ENCODE data around the gene VASH1. TPM values are rescaled to one million over a fixed set of nuclear protein-coding genes. Genes with fewer than 3 reads are reported as not detected.

Gene VASH1
- total and polyA plus RNA-seq, 7 donors: 3.0 to 13.0 (median 3.7) TPM

DNA sequence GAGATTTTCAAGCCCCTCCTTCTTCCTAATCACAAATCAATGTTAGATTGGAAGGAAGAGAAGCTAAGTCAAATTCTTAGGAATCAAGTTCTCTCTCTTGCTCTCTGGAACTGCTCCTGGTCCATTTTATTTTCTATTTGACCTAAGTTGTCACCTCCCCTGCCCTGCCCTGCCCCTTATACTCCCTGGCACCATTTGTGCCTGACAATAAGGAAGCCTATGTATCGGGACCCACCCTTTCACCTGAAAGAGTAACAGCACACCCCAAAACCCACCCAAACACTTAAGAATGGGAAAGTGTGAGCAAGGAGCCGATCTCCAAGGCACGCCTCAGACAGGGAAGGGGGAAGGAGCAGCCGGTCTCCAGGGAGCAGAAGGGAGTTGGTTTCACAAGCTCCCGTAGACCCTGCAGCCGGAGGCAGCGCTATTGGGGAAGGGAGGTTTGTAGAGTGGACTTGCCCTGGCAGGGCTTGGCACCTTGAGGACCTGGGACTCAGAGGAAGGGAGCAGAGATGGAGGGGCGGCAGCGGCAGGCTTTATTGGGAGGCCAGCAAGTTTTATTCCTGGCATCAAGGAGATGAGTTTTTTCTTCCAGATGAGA, 66.5 kb downstream of the VASH1 start:
- WGBS, 2 donors: 25 to 61% methylated on average over 9 of the region's 9 CpGs
- TF ChIP-seq, protein P1, sequence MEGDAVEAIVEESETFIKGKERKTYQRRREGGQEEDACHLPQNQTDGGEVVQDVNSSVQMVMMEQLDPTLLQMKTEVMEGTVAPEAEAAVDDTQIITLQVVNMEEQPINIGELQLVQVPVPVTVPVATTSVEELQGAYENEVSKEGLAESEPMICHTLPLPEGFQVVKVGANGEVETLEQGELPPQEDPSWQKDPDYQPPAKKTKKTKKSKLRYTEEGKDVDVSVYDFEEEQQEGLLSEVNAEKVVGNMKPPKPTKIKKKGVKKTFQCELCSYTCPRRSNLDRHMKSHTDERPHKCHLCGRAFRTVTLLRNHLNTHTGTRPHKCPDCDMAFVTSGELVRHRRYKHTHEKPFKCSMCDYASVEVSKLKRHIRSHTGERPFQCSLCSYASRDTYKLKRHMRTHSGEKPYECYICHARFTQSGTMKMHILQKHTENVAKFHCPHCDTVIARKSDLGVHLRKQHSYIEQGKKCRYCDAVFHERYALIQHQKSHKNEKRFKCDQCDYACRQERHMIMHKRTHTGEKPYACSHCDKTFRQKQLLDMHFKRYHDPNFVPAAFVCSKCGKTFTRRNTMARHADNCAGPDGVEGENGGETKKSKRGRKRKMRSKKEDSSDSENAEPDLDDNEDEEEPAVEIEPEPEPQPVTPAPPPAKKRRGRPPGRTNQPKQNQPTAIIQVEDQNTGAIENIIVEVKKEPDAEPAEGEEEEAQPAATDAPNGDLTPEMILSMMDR (IDR thresholded peaks at IDR 0.05): no peak
- TF ChIP-seq EP300 (IDR thresholded peaks at IDR 0.05) (no peak), POLR2A (IDR thresholded peaks at IDR 0.05) (no peak), POLR2AphosphoS5 (IDR thresholded peaks at IDR 0.05) (no peak)
- H3K4me1 ChIP-seq: peaks cover 0 to 7% (median 0%) of the 10 kb centered on the region in 4 donors
- H3K9me3 ChIP-seq: no peaks in the 10 kb centered on the region
- H3K27me3 ChIP-seq: no peaks in the 10 kb centered on the region
- no peak for DNase-seq
- H3K27ac ChIP-seq: peak overlapping the region; percentile 46 to 56 (median 54)
- H3K4me3 ChIP-seq: peak overlapping the region in 3 of 4 donors; percentile 28 to 35 (median 29)
- no peaks in the 10 kb centered on the region for H3K36me3 ChIP-seq
- intact Hi-C loops (cut with DNase I): no loop called here

DNA sequence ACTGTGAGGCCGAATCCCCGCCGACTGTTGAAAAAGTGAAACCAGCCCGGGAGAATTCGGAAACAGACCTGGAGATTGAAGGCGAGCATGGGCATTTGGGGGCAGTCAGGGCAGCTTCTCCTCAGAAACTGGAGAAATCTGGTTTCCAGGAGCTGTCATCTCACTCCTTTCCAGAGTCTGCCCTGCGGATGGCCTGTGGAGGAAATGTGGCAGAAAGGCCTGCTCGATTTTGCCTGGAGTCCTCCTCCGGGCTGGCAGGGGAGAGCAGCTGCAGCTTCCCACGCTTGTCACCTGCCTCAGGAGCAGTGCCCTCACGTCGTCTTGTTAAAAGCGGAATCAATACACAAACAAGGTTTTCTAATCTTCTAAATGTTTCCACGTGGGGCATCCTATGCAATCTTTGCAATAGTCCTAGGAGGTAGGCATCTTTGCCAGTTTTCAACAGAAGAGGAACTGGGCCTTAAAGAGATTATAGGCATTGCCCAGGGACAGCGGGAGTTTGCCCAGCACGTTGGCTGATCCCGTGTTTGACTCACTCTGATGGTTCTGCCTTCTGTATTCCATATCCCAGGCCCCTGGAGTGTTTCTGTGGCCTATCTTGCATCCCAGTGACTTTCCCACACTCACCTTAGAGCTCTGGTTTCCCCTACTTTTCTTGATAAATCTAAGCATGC, 67.2 kb downstream of the VASH1 start:
- peak overlapping the region in 3 of 4 donors; percentile 28 to 35 (median 29) for H3K4me3 ChIP-seq
- intact Hi-C loops (cut with DNase I): no loop called here
- no peak for TF ChIP-seq POLR2A (IDR thresholded peaks at IDR 0.05)
- TF ChIP-seq POLR2AphosphoS5 (IDR thresholded peaks at IDR 0.05): no peak
- TF ChIP-seq, protein P1 (IDR thresholded peaks at IDR 0.05): no peak
- no peak for TF ChIP-seq EP300 (IDR thresholded peaks at IDR 0.05)
- peak overlapping the region; percentile 46 to 56 (median 54) for H3K27ac ChIP-seq
- DNase-seq: no peak
- no peaks in the 10 kb centered on the region for H3K36me3 ChIP-seq
- H3K27me3 ChIP-seq: no peaks in the 10 kb centered on the region
- peaks cover 0 to 7% (median 0%) of the 10 kb centered on the region in 4 donors for H3K4me1 ChIP-seq
- WGBS, 2 donors: 79 to 80% methylated on average over 17 of the region's 17 CpGs
- no peaks in the 10 kb centered on the region for H3K9me3 ChIP-seq

DNA sequence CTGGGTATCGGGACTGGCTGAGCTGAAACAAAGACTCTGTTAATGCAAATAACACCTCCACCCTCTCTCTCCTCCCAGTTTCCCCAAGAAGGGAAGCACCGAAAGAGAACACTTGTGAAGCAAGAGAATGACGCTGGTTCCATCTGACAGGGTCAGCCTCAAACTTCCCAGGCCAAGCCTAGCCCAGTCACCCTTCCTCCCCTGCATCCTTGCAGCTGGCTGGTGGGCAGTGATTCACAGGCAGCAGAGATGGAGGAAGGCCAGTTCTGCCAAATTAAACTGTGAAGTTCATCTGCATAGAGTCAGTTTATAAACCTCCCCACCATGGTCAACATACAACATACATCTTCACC, 67.7 kb downstream of the VASH1 start:
- intact Hi-C loops (cut with DNase I): no loop called here
- no peak for DNase-seq
- H3K9me3 ChIP-seq: no peaks in the 10 kb centered on the region
- no peak overlapping the region for H3K4me3 ChIP-seq
- TF ChIP-seq POLR2AphosphoS5 (IDR thresholded peaks at IDR 0.05): no peak
- H3K27me3 ChIP-seq: no peaks in the 10 kb centered on the region
- H3K4me1 ChIP-seq: peaks cover 0 to 7% (median 0%) of the 10 kb centered on the region in 4 donors
- WGBS, 2 donors: 71 to 82% methylated on average over 3 of the region's 3 CpGs
- no peaks in the 10 kb centered on the region for H3K36me3 ChIP-seq
- peak overlapping the region in 3 of 4 donors; percentile 32 to 56 (median 46) for H3K27ac ChIP-seq

DNA sequence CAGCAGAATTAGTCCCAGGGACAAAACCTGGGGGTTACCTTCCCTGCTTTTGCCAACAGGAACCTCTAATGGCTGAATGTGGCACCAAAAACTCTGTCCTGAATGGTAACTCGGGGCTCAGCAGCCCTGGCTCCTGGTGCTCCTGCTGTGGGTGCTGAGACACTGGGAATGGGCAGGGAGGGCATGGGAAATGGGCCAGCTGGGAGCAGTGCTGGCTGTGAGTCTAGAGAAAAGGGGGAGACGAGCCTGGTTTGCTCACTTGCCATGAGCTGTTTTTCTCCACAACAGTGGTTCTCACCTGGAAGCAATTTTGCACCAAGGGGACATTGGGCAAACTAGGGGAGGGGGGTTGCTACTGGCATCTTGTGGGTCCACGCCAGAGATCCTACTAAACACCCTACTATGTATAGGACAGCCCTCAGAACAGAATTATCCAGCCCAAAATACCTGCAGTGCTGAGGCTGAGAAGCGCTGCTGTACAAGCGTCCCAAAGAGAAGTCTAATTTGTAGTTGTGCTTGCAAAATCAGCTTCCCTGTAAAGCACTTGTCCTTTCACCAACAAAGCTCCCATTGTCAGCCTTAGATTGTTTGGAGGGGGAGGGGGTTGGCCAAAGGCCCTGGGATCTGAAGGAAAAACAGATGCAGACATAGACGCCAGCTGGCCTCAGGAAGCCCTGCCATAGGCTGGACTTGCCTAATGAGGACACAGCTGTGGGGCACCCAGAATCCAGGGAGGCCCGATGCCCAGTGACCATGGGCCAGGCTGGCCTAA, 68.6 kb downstream of the VASH1 start:
- Histone ChIP-seq H3K36me3 (no peaks in the 10 kb centered on the region), H3K27me3 (no peaks in the 10 kb centered on the region), H3K4me3 (no peak overlapping the region), H3K4me1 (peaks cover 0 to 7% (median 0%) of the 10 kb centered on the region in 4 donors), H3K27ac (peak overlapping the region in 3 of 4 donors; percentile 32 to 56 (median 32)), H3K9me3 (no peaks in the 10 kb centered on the region)
- intact Hi-C loops (cut with DNase I): no loop called here
- 16 to 61% methylated on average over 7 of the region's 7 CpGs for WGBS, 2 donors
- no peak for TF ChIP-seq POLR2A (IDR thresholded peaks at IDR 0.05)
- TF ChIP-seq, protein P1 (IDR thresholded peaks at IDR 0.05): no peak
- no peak for TF ChIP-seq EP300 (IDR thresholded peaks at IDR 0.05)
- TF ChIP-seq POLR2AphosphoS5 (IDR thresholded peaks at IDR 0.05): no peak
- DNase-seq: peak; percentile 76

DNA sequence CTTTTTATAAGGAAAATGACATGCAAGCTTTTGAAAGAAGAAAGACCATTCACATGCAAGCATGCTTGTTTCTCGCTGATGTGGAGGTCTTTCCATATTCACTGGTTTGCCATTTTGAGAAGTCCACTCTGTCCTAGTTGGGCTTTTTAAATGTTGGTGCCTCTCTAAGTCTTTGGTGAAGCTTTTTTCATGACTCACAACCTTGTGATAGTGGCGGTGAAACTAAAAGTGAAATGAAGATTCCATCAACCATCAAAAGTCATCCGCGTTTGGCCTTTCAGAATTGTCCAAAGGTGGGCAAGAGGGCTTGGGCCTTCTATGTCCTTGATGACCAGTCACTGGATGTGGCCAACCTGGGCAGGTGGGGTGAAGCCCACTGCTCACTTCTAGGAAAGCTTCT, 69.3 kb downstream of the VASH1 start:
- Histone ChIP-seq H3K36me3 (no peaks in the 10 kb centered on the region), H3K27ac (no peak overlapping the region), H3K27me3 (no peaks in the 10 kb centered on the region), H3K4me3 (no peak overlapping the region), H3K4me1 (peaks cover 0 to 7% (median 0%) of the 10 kb centered on the region in 4 donors), H3K9me3 (no peaks in the 10 kb centered on the region)
- WGBS, 2 donors: 90 to 91% methylated on average over 4 of the region's 4 CpGs
- DNase-seq: no peak
- TF ChIP-seq, protein P1 (IDR thresholded peaks at IDR 0.05): no peak
- no peak for TF ChIP-seq POLR2AphosphoS5 (IDR thresholded peaks at IDR 0.05)
- TF ChIP-seq POLR2A (IDR thresholded peaks at IDR 0.05): no peak
- TF ChIP-seq EP300 (IDR thresholded peaks at IDR 0.05): no peak
- intact Hi-C loops (cut with DNase I): no loop called here

Measured in sigmoid colon (tissue), 7 donors.